HepG2 (cell line): ENCODE data around the gene CMIP. TPM values are rescaled to one million over a fixed set of nuclear protein-coding genes. Genes with fewer than 3 reads are reported as not detected.

Source experiments
- ARHGAP35 ChIP-seq: sonication (generic); formaldehyde crosslinking; IDR thresholded peaks from 2 replicates; pipeline ENCODE4 v1.9.0; 2022; ENCODE audit warnings: mild to moderate bottlenecking, inconsistent platforms, moderate library complexity, missing genetic modification reagents, borderline replicate concordance
- BCL6 ChIP-seq: IDR thresholded peaks from 2 replicates; pipeline ENCODE4 v1.6.1; 2016; ENCODE audit warnings: missing genetic modification reagents, missing compliant biosample characterization
- BRCA1 ChIP-seq: sonication (generic); formaldehyde crosslinking; IDR thresholded peaks from 2 replicates; pipeline ENCODE4 v1.4.0; 2020; ENCODE audit warnings: missing genetic modification reagents
- BRD4 ChIP-seq: sonication (generic); formaldehyde crosslinking; IDR thresholded peaks from 2 replicates; pipeline ENCODE4 v1.4.0; 2020; ENCODE audit warnings: missing genetic modification reagents
- HHEX ChIP-seq: IDR thresholded peaks from 2 replicates; pipeline ENCODE4 v1.6.1; 2016; ENCODE audit warnings: control low read depth
- KDM6A ChIP-seq: IDR thresholded peaks from 2 replicates; pipeline ENCODE4 v1.6.1; 2016; ENCODE audit warnings: low read depth
- KMT2A ChIP-seq: sonication (generic); formaldehyde crosslinking; IDR thresholded peaks from 2 replicates; pipeline ENCODE4 v1.4.0; 2020; ENCODE audit warnings: missing genetic modification reagents
- MEF2D ChIP-seq: sonication (generic); formaldehyde crosslinking; IDR thresholded peaks from 2 replicates; pipeline ENCODE4 v1.5.1; 2020; ENCODE audit warnings: mild to moderate bottlenecking, missing genetic modification reagents
- MTF1 ChIP-seq: sonication (generic); formaldehyde crosslinking; IDR thresholded peaks from 2 replicates; pipeline ENCODE4 v1.5.0; 2020; ENCODE audit warnings: missing genetic modification reagents
- NAIF1 ChIP-seq: sonication (generic); formaldehyde crosslinking; IDR thresholded peaks from 2 replicates; pipeline ENCODE4 v1.5.0; 2020; ENCODE audit warnings: mild to moderate bottlenecking, missing genetic modification reagents, borderline replicate concordance
- NR3C1 ChIP-seq: sonication (generic); formaldehyde crosslinking; IDR thresholded peaks from 2 replicates; pipeline ENCODE4 v1.4.0; 2020; ENCODE audit warnings: missing genetic modification reagents
- SOX5 ChIP-seq: IDR thresholded peaks from 2 replicates; pipeline ENCODE4 v1.6.1; 2016; ENCODE audit warnings: borderline replicate concordance
- SRSF1 ChIP-seq: fragments of 200-400 bp; formaldehyde crosslinking; optimal IDR thresholded peaks from 2 replicates; pipeline ENCODE3; 2017; ENCODE audit warnings: mild to moderate bottlenecking, low read depth, low read length, moderate library complexity
- ZNF235 ChIP-seq: sonication (generic); formaldehyde crosslinking; IDR thresholded peaks from 2 replicates; pipeline ENCODE4 v1.8.1; 2023; ENCODE audit warnings: mild to moderate bottlenecking, missing genetic modification reagents, borderline replicate concordance
- ZNF34 ChIP-seq: sonication (generic); formaldehyde crosslinking; IDR thresholded peaks from 2 replicates; pipeline ENCODE4 v1.4.0; 2020; ENCODE audit warnings: mild to moderate bottlenecking, missing genetic modification reagents, borderline replicate concordance
- ZNF543 ChIP-seq: sonication (generic); formaldehyde crosslinking; IDR thresholded peaks from 2 replicates; pipeline ENCODE4 v1.4.0; 2020; ENCODE audit warnings: mild to moderate bottlenecking, missing genetic modification reagents
- ZNF567 ChIP-seq: sonication (generic); formaldehyde crosslinking; IDR thresholded peaks from 2 replicates; pipeline ENCODE4 v1.8.1; 2023; ENCODE audit warnings: mild to moderate bottlenecking, missing genetic modification reagents, borderline replicate concordance
- ZNF780A ChIP-seq: sonication (generic); formaldehyde crosslinking; IDR thresholded peaks from 2 replicates; pipeline ENCODE4 v1.8.0; 2022; ENCODE audit warnings: mild to moderate bottlenecking, missing genetic modification reagents, moderate library complexity
- polyA plus RNA-seq, 8 experiments: library from polyadenylated mRNA; depleted of rRNA in 3 of 8; stranded (reverse) in 7 of 8; unstranded in 1 of 8; fragments of >200 nt; fragmentation: Illumina TruSeq in 4 of 8; extraction: Trizol in 4 of 8; gene quantifications; 2 replicates each; pipeline versions ENCODE4 v1.2.1 to v1.2.3, GENCODE V29; 2011 to 2016; ENCODE audit warnings: low read depth in 4 of 8, missing spikeins in 1 of 8, mixed read lengths in 1 of 8; ENCODE audit not compliant: insufficient read depth in 1 of 8
- total RNA-seq, 5 experiments: library from RNA; depleted of rRNA; stranded (reverse); fragments of >200 nt; fragmentation: Illumina TruSeq; extraction: Trizol; gene quantifications; 2 replicates each; pipeline ENCODE4 v1.2.3, GENCODE V29; 2016; ENCODE audit warnings: low read depth in 1 of 5
- TF ChIP-seq, protein P1 (sequence below): sonication (generic); formaldehyde crosslinking; IDR thresholded peaks from 2 replicates; pipeline ENCODE4 v1.9.0; 2021; ENCODE audit warnings: missing genetic modification reagents, borderline replicate concordance
- TF ChIP-seq, protein P2 (sequence below): sonication (generic); formaldehyde crosslinking; IDR thresholded peaks from 2 replicates; pipeline ENCODE4 v1.9.0; 2022; ENCODE audit warnings: missing genetic modification reagents, mild to moderate bottlenecking, borderline replicate concordance
- TF ChIP-seq, protein P3 (sequence below): sonication (generic); formaldehyde crosslinking; IDR thresholded peaks from 2 replicates; pipeline ENCODE4 v1.4.0; 2020; ENCODE audit warnings: mild to moderate bottlenecking, missing genetic modification reagents, borderline replicate concordance
- TF ChIP-seq, protein P4 (sequence below): sonication (generic); formaldehyde crosslinking; IDR thresholded peaks from 2 replicates; pipeline ENCODE4 v1.5.0; 2020; ENCODE audit warnings: missing genetic modification reagents
- TF ChIP-seq, protein P5 (sequence below): IDR thresholded peaks from 2 replicates; pipeline ENCODE4 v1.6.1; 2016; ENCODE audit warnings: low read depth

The CMIP gene
- total and polyA plus RNA-seq, 2 of the 13 experiments (the other 11 are each of a cell fraction or from before 2014, with no cell fraction given) = 10.9 to 18.1 TPM

DNA sequence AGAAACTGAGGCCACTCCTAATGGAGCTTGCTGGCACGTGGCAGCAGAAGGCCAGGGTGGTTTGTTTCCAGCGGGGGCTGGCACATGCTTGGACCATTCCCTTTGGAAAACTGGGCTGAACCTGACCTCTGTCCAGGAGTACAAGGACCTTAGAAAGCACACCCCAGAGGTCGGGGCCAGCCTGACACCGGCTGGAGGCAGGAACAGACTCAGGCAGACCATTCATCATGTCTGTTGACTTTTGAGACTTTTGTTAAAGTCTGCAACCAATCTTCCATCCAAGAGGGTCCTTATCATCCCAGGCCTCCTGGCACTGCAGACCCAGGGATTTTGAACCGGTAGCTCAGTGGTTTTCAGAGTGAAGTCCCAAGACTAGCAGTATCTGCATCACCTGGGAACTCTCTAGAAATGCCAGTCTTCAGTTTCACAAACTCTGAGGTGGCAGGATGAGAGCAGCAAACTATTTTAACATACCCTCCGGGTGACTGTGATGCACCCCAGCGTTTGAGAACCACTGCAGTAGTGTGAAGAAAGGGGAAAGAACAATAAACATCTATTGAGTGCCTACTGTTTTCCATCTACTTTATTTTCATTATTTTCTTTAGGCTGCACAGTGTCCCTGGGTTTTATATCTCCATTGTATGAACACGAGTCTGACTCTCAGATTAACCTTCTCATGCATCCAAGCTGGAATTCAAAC, 189.2 kb downstream of the CMIP start (continued):
- TF ChIP-seq NAIF1 (CRISPR knock-in tag) = no peak
- TF ChIP-seq BRD4 (CRISPR knock-in tag) = no peak
- no peak for TF ChIP-seq KDM6A
- TF ChIP-seq ZNF34 = no peak
- no peak for TF ChIP-seq ARHGAP35 (CRISPR knock-in tag)
- TF ChIP-seq KMT2A (CRISPR knock-in tag) = no peak
- TF ChIP-seq, protein P1, sequence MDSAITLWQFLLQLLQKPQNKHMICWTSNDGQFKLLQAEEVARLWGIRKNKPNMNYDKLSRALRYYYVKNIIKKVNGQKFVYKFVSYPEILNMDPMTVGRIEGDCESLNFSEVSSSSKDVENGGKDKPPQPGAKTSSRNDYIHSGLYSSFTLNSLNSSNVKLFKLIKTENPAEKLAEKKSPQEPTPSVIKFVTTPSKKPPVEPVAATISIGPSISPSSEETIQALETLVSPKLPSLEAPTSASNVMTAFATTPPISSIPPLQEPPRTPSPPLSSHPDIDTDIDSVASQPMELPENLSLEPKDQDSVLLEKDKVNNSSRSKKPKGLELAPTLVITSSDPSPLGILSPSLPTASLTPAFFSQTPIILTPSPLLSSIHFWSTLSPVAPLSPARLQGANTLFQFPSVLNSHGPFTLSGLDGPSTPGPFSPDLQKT = no peak
- TF ChIP-seq ZNF567 (CRISPR knock-in tag) = no peak
- no peak for TF ChIP-seq SOX5 (CRISPR knock-in tag)
- TF ChIP-seq ZNF543 = no peak
- TF ChIP-seq, protein P2, sequence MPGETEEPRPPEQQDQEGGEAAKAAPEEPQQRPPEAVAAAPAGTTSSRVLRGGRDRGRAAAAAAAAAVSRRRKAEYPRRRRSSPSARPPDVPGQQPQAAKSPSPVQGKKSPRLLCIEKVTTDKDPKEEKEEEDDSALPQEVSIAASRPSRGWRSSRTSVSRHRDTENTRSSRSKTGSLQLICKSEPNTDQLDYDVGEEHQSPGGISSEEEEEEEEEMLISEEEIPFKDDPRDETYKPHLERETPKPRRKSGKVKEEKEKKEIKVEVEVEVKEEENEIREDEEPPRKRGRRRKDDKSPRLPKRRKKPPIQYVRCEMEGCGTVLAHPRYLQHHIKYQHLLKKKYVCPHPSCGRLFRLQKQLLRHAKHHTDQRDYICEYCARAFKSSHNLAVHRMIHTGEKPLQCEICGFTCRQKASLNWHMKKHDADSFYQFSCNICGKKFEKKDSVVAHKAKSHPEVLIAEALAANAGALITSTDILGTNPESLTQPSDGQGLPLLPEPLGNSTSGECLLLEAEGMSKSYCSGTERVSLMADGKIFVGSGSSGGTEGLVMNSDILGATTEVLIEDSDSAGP (CRISPR knock-in tag) = no peak; the same call in 1 of the 2 replicates
- TF ChIP-seq BCL6 (CRISPR knock-in tag) = peak; percentile 85
- TF ChIP-seq BRCA1 (CRISPR knock-in tag) = no peak
- TF ChIP-seq MTF1 = no peak
- TF ChIP-seq, protein P3, sequence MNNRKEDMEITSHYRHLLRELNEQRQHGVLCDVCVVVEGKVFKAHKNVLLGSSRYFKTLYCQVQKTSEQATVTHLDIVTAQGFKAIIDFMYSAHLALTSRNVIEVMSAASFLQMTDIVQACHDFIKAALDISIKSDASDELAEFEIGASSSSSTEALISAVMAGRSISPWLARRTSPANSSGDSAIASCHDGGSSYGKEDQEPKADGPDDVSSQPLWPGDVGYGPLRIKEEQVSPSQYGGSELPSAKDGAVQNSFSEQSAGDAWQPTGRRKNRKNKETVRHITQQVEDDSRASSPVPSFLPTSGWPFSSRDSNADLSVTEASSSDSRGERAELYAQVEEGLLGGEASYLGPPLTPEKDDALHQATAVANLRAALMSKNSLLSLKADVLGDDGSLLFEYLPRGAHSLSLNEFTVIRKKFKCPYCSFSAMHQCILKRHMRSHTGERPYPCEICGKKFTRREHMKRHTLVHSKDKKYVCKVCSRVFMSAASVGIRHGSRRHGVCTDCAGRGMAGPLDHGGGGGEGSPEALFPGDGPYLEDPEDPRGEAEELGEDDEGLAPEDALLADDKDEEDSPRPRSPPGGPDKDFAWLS (CRISPR knock-in tag) = no peak
- TF ChIP-seq, protein P4, sequence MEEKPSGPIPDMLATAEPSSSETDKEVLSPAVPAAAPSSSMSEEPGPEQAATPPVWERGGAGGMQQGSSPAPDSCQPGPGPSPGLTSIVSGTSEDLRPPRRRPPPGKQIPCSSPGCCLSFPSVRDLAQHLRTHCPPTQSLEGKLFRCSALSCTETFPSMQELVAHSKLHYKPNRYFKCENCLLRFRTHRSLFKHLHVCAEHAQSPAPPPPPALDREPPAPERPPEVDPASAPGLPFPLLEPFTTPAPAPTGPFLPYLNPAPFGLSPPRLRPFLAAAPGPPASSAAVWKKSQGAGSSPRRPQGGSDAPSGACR = no peak
- TF ChIP-seq MEF2D = no peak
- TF ChIP-seq, protein P5, sequence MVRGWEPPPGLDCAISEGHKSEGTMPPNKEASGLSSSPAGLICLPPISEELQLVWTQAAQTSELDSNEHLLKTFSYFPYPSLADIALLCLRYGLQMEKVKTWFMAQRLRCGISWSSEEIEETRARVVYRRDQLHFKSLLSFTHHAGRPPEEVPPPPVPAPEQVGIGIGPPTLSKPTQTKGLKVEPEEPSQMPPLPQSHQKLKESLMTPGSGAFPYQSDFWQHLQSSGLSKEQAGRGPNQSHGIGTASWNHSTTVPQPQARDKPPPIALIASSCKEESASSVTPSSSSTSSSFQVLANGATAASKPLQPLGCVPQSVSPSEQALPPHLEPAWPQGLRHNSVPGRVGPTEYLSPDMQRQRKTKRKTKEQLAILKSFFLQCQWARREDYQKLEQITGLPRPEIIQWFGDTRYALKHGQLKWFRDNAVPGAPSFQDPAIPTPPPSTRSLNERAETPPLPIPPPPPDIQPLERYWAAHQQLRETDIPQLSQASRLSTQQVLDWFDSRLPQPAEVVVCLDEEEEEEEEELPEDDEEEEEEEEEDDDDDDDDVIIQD (CRISPR knock-in tag) = no peak
- TF ChIP-seq HHEX (CRISPR knock-in tag) = no peak
- TF ChIP-seq NR3C1 (CRISPR knock-in tag) = no peak
- no peak for TF ChIP-seq ZNF780A (CRISPR knock-in tag)
- no peak for TF ChIP-seq ZNF235
- TF ChIP-seq SRSF1 = no peak
